ENCODE measurements around the gene PADI2. TPM values are rescaled to one million over a fixed set of nuclear protein-coding genes. Genes with fewer than 3 reads are reported as not detected.

The PADI2 gene
- total RNA-seq, 1 experiment from 2014 or later, result 3.0 TPM

DNA sequence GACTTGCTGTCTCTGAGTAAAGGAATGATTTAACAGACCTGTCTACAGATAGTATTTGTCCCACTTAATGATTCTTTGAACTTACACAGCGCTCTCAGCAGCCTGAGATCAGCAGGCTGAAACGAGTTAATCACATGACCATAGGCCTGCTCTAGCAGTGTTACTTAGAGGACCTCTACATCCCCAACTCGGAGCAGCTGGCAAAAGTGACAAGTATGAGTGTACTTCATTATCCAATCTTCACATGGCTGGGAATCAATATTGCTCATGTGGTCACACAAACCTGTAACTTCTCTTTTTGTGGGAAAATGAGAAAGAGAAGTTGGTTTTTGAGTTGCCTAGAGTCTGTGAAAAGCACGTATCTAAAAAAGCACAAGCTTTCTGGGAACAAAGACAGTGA is 96.1 kb downstream of the PADI2 start:
- no peak for DNase-seq
- Histone ChIP-seq H4K8ac (replicated peaks; ENCODE audit: insufficient read length, low read depth, low read length) (no peak overlapping the region), H3K23ac (ENCODE audit: insufficient read length, low read depth, low read length) (no peak overlapping the region), H3T11ph (ENCODE audit: low read length) (no peak overlapping the region), H4K5ac (ENCODE audit: insufficient read length, low read depth, low read length) (no peak overlapping the region), H3K14ac (ENCODE audit: insufficient read depth, low read length) (no peak overlapping the region), H2BK15ac (ENCODE audit: low read depth, low read length) (no peak overlapping the region), H2AK5ac (ENCODE audit: insufficient read length, low read length) (no peak overlapping the region), H3K9me3 (ENCODE audit: control insufficient read depth, low read depth, low read length) (no peaks in the 10 kb centered on the region), H3K4me2 (ENCODE audit: insufficient read depth, insufficient read length, low read length) (no peak overlapping the region), H2AFZ (ENCODE audit: low read length) (no peak overlapping the region), H3K56ac (ENCODE audit: insufficient read length, low read depth, low read length) (no peak overlapping the region), H2BK120ac (ENCODE audit: low read depth, low read length, poor library complexity, severe bottlenecking) (no peak overlapping the region), H3K79me2 (ENCODE audit: insufficient read depth, low read length) (no peaks in the 10 kb centered on the region), H4K20me1 (ENCODE audit: control insufficient read depth, insufficient read depth, insufficient read length) (no peaks in the 10 kb centered on the region), H2BK12ac (ENCODE audit: insufficient read length, low read depth, low read length) (no peak overlapping the region), H2BK20ac (ENCODE audit: low read depth, low read length, poor library complexity, severe bottlenecking) (no peak overlapping the region), H3K79me1 (ENCODE audit: insufficient read depth, low read depth, low read length, poor library complexity, severe bottlenecking) (no peaks in the 10 kb centered on the region), H3K27me3 (ENCODE audit: insufficient read depth, low read length) (no peaks in the 10 kb centered on the region), H2BK5ac (ENCODE audit: insufficient read length, low read length) (no peak overlapping the region), H3K18ac (ENCODE audit: insufficient read length, low read depth, low read length) (no peak overlapping the region), H3K23me2 (ENCODE audit: insufficient read length, low read depth, low read length, poor library complexity, severe bottlenecking) (no peaks in the 10 kb centered on the region), H3K9ac (ENCODE audit: extremely low read depth, insufficient read length, low read length) (no peak overlapping the region), H3K4me1 (ENCODE audit: insufficient read depth, low read length) (no peaks in the 10 kb centered on the region), H3K4ac (ENCODE audit: low read depth, low read length) (no peak overlapping the region), H3K27ac (ENCODE audit: insufficient read length, low read depth, low read length) (no peak overlapping the region), H4K91ac (ENCODE audit: insufficient read length, low read depth, low read length) (no peak overlapping the region)
- Mint-ChIP-seq H3K9me3 (no peaks in the 10 kb centered on the region), H3K4me1 (peaks cover 0 to 5% of the 10 kb centered on the region in 2 experiments; a peak in 1 of 4 replicates), H3K36me3 (ENCODE audit: insufficient read depth in 1 of 3, low read depth in 3 of 3) (peaks cover 27 to 90% (median 78%) of the 10 kb centered on the region in 3 experiments; a peak in 6 of 7 replicates), H3K27ac (no peak overlapping the region; a peak in 2 of 7 replicates), H3K4me3 (no peak overlapping the region), H3K27me3 (ENCODE audit: low read depth) (no peaks in the 10 kb centered on the region)
- TF ChIP-seq CTCF (conservative IDR thresholded peaks at IDR 0.05), result no peak
- WGBS (ENCODE audit: extremely low coverage, insufficient read length, low lambda C conversion rate), result no CpG with 5 or more reads among the region's 4 CpGs
